Endothelial cell of umbilical vein (primary cell): ENCODE results near the gene CTNNA2. TPM values are rescaled to one million over a fixed set of nuclear protein-coding genes. Genes with fewer than 3 reads are reported as not detected.

Source experiments
- BruUV-seq: library from RNA; stranded (reverse); fragments of 400-500 nt; replicated peaks from 2 replicates; lab custom pipeline; 2021; lab: Mats Ljungman, UMichigan
- CTCF ChIA-PET: fragments of 300-600, 350-600 bp; sonication (Branson Sonifier 250); formaldehyde crosslinking; loops from one replicate; lab custom pipeline; 2021; ENCODE audit warnings: antibody characterized with exemption, inconsistent platforms; lab: Charles Lee
- POLR2A ChIA-PET: fragments of 300-600, 350-600 bp; sonication (Branson Sonifier 250); formaldehyde crosslinking; loops from one replicate; lab custom pipeline; 2021; ENCODE audit warnings: antibody characterized with exemption, inconsistent platforms; lab: Charles Lee
- DNase-seq: peaks from one replicate; pipeline ENCODE4 v3.0.0-alpha.2; 2011; ENCODE audit warnings: low read depth, low spot score
- FAIRE-seq: peaks from 2 replicates; lab custom pipeline; 2011; peaks lifted over from hg19 to GRCh38; lab: Jason Lieb, UNC
- H2AFZ ChIP-seq: 2 replicates; pipeline ENCODE4 v1.6.0; 2012; ENCODE audit warnings: low read depth, low read length, control low read depth, inconsistent platforms
- H3K27ac ChIP-seq: 2 replicates; pipeline ENCODE4 v1.5.1; 2011; ENCODE audit warnings: low read depth, mild to moderate bottlenecking, control low read depth, low read length, moderate library complexity; ENCODE audit not compliant: insufficient read depth
- H3K27me3 ChIP-seq, 2 experiments: 2 replicates each; pipeline versions ENCODE4 v1.6.0 to v1.6.1; 2011; ENCODE audit warnings: low read length in 2 of 2, mixed read lengths in 1 of 2; ENCODE audit not compliant: control insufficient read depth in 2 of 2, insufficient read depth in 2 of 2
- H3K36me3 ChIP-seq, 2 experiments: 2 replicates in 1 of 2; 3 replicates in 1 of 2; pipeline ENCODE4 v1.5.1; 2011; ENCODE audit warnings: low read length in 2 of 2, mild to moderate bottlenecking in 1 of 2, moderate library complexity in 1 of 2; ENCODE audit not compliant: control insufficient read depth in 2 of 2, insufficient read depth in 2 of 2; ENCODE audit errors: extremely low read depth in 1 of 2
- H3K4me1 ChIP-seq: 3 replicates; pipeline ENCODE4 v1.5.1; 2011; ENCODE audit warnings: mild to moderate bottlenecking, low read length; ENCODE audit not compliant: control insufficient read depth, insufficient read depth; ENCODE audit errors: extremely low read depth
- H3K4me2 ChIP-seq: 2 replicates; pipeline ENCODE4 v1.6.1; 2011; ENCODE audit warnings: low read length, control low read depth, mixed read lengths; ENCODE audit not compliant: insufficient read depth
- H3K4me3 ChIP-seq, 3 experiments: fragments of 200-600 bp in 1 of 3; sonication (generic), shearing (Covaris generic) in 1 of 3; replicated peaks in 1 of 3; 2 replicates each; pipeline ENCODE4 v1.5.1; 2011 to 2016; ENCODE audit warnings: control low read depth in 3 of 3, low read length in 3 of 3, mild to moderate bottlenecking in 2 of 3, inconsistent platforms in 1 of 3, low read depth in 1 of 3, moderate library complexity in 1 of 3; ENCODE audit not compliant: insufficient read depth in 1 of 3
- H3K79me2 ChIP-seq: 2 replicates; pipeline ENCODE4 v1.6.0; 2012; ENCODE audit warnings: low read length, inconsistent platforms; ENCODE audit not compliant: control insufficient read depth, insufficient read depth
- H3K9ac ChIP-seq: replicated peaks from 2 replicates; pipeline ENCODE3; 2011; ENCODE audit warnings: low read length, control low read depth; ENCODE audit not compliant: insufficient read depth; ENCODE audit errors: extremely low read depth
- H3K9me1 ChIP-seq: replicated peaks from 3 replicates; pipeline ENCODE4 v1.6.0; 2011; ENCODE audit warnings: mild to moderate bottlenecking, low read length; ENCODE audit not compliant: control insufficient read depth, insufficient read depth; ENCODE audit errors: extremely low read depth
- H3K9me3 ChIP-seq: replicated peaks from 2 replicates; pipeline ENCODE4 v1.5.1; 2012; ENCODE audit warnings: low read length, inconsistent platforms; ENCODE audit not compliant: control insufficient read depth, insufficient read depth
- H4K20me1 ChIP-seq: replicated peaks from 2 replicates; pipeline ENCODE3; 2011; ENCODE audit warnings: mild to moderate bottlenecking, low read length; ENCODE audit not compliant: control insufficient read depth, insufficient read depth; ENCODE audit errors: extremely low read depth
- CTCF ChIP-seq, 2 donors: IDR thresholded peaks; 1 replicate in 1 of 2; 2 replicates in 1 of 2; pipeline ENCODE4 v1.5.1; 2011; ENCODE audit warnings: low read length in 2 of 2, mild to moderate bottlenecking in 2 of 2, moderate library complexity in 2 of 2, control low read depth in 1 of 2, inconsistent platforms in 1 of 2, low read depth in 1 of 2; ENCODE audit not compliant: insufficient read depth in 1 of 2; ENCODE audit errors: extremely low read depth in 1 of 2
- EZH2 ChIP-seq: IDR thresholded peaks from 2 replicates; pipeline ENCODE4 v1.6.1; 2012; ENCODE audit warnings: borderline replicate concordance, low read depth, mild to moderate bottlenecking, moderate library complexity, low read length, inconsistent platforms; ENCODE audit not compliant: severe bottlenecking
- FOS ChIP-seq: IDR thresholded peaks from 2 replicates; pipeline ENCODE4 v1.6.1; 2011; ENCODE audit warnings: mild to moderate bottlenecking, low read length, moderate library complexity, borderline replicate concordance; ENCODE audit not compliant: insufficient read depth
- GATA2 ChIP-seq: IDR thresholded peaks from 2 replicates; pipeline ENCODE4 v1.7.0; 2011; ENCODE audit warnings: low read depth, mild to moderate bottlenecking, moderate library complexity, mixed read lengths, low read length; ENCODE audit not compliant: insufficient read length, insufficient read depth
- JUN ChIP-seq: IDR thresholded peaks from 2 replicates; pipeline ENCODE4 v1.6.1; 2011; ENCODE audit warnings: borderline replicate concordance, low read depth; ENCODE audit not compliant: insufficient read length, insufficient read depth
- MAX ChIP-seq: IDR thresholded peaks from 2 replicates; pipeline ENCODE4 v1.6.1; 2011; ENCODE audit not compliant: insufficient read depth, insufficient read length
- MYC ChIP-seq: IDR thresholded peaks from one replicate; pipeline ENCODE4 v1.6.1; 2011; ENCODE audit warnings: mild to moderate bottlenecking, low read depth, low read length
- POLR2A ChIP-seq: IDR thresholded peaks from 2 replicates; pipeline ENCODE4 v1.6.1; 2012; ENCODE audit warnings: low read depth, mild to moderate bottlenecking, control low read depth, low read length
- POLR2AphosphoS5 ChIP-seq: IDR thresholded peaks from 2 replicates; pipeline ENCODE4 v1.6.1; 2012; ENCODE audit warnings: low read depth, mild to moderate bottlenecking, control low read depth, low read length, moderate library complexity; ENCODE audit not compliant: insufficient read depth
- dilution Hi-C: fragments of 300-500 bp; cut with MboI; formaldehyde crosslinking; loops from one replicate; pipeline ENCODE4 v1.15.0; 2019; ENCODE audit warnings: low sequenced_read_pairs; ENCODE audit not compliant: extremely low pct_ligation_motif_present
- intact Hi-C: fragments of 100-400 bp; cut with micrococcal nuclease; formaldehyde crosslinking; loops from one replicate; pipeline ENCODE4 v1.10.0; 2022
- polyA plus RNA-seq, 4 experiments: library from polyadenylated mRNA; depleted of rRNA in 3 of 4; stranded (reverse) in 3 of 4; unstranded in 1 of 4; fragments of >200 nt; gene quantifications; 2 replicates each; pipeline versions ENCODE4 v1.2.1 to v1.2.3, GENCODE V29; 2011 to 2012; ENCODE audit warnings: missing spikeins in 1 of 4
- total RNA-seq: library from RNA; stranded (reverse); gene quantifications from 2 replicates; pipeline ENCODE4 v1.2.3, GENCODE V29; 2021

The CTNNA2 gene
- total and polyA plus RNA-seq, 2 donors (not counting 3 experiments of a cell fraction or from before 2014, with no cell fraction given) = not detected

GRCh38 chr2:79713131-79713785 lies 200.4 kb downstream of the CTNNA2 start:
- BruUV-seq = no TSS peak
- intact Hi-C loops = no loop called here
- Histone ChIP-seq H3K4me3 (no peak overlapping the region), H2AFZ (no peak overlapping the region), H3K27ac (no peak overlapping the region), H3K9me3 (peaks cover 3% of the 10 kb centered on the region), H3K4me2 (no peak overlapping the region), H3K4me1 (no peaks in the 10 kb centered on the region), H3K9me1 (no peaks in the 10 kb centered on the region), H3K27me3 (no peaks in the 10 kb centered on the region), H4K20me1 (no peaks in the 10 kb centered on the region), H3K79me2 (no peaks in the 10 kb centered on the region), H3K36me3 (no peaks in the 10 kb centered on the region), H3K9ac (no peak overlapping the region)
- TF ChIP-seq MAX (no peak), POLR2AphosphoS5 (no peak), MYC (no peak), GATA2 (no peak), JUN (no peak), FOS (no peak), EZH2 (no peak)
- DNase-seq (no peak), FAIRE-seq (no peak)
- dilution Hi-C loops = no loop called here
- ChIA-PET POLR2A (no interaction called here), CTCF (no interaction called here)

- Histone ChIP-seq H3K9ac (no peak overlapping the region), H3K27ac (no peak overlapping the region), H3K9me1 (no peaks in the 10 kb centered on the region), H3K4me2 (no peak overlapping the region), H3K4me3 (no peak overlapping the region), H2AFZ (no peak overlapping the region), H3K79me2 (no peaks in the 10 kb centered on the region), H3K27me3 (no peaks in the 10 kb centered on the region), H3K4me1 (no peaks in the 10 kb centered on the region), H4K20me1 (no peaks in the 10 kb centered on the region), H3K9me3 (peaks cover 3% of the 10 kb centered on the region), H3K36me3 (no peaks in the 10 kb centered on the region)
- BruUV-seq = no TSS peak
- dilution Hi-C loops (no loop called here), intact Hi-C loops (no loop called here)
- no peak for DNase-seq
- CTCF ChIA-PET = no interaction called here
- POLR2A ChIA-PET = no interaction called here
- TF ChIP-seq CTCF (IDR thresholded peaks at IDR 0.05; ENCODE audit: extremely low read depth in 1 of 2, insufficient read depth in 1 of 2, low read depth in 1 of 2, low read length in 2 of 2) (no peak), POLR2AphosphoS5 (no peak), MYC (no peak), FOS (no peak), JUN (no peak), POLR2A (no peak), EZH2 (no peak), MAX (no peak), GATA2 (no peak)
- FAIRE-seq = no peak
Measured at GRCh38 chr2:79714283-79714682, 201.4 kb downstream of the CTNNA2 start.
